HuH-7 (cell line): ENCODE results near the gene OBP2A.
"Not testable (repeated sequence)": the region's sequence is repeated elsewhere in the genome, so short reads cannot be mapped to it uniquely, and the experiment has no call there.

ENCODE experiments used
- DNase-seq: peaks from one replicate; pipeline ENCODE4 v3.0.0; 2011; ENCODE audit warnings: low spot score

OBP2A gene

DNA sequence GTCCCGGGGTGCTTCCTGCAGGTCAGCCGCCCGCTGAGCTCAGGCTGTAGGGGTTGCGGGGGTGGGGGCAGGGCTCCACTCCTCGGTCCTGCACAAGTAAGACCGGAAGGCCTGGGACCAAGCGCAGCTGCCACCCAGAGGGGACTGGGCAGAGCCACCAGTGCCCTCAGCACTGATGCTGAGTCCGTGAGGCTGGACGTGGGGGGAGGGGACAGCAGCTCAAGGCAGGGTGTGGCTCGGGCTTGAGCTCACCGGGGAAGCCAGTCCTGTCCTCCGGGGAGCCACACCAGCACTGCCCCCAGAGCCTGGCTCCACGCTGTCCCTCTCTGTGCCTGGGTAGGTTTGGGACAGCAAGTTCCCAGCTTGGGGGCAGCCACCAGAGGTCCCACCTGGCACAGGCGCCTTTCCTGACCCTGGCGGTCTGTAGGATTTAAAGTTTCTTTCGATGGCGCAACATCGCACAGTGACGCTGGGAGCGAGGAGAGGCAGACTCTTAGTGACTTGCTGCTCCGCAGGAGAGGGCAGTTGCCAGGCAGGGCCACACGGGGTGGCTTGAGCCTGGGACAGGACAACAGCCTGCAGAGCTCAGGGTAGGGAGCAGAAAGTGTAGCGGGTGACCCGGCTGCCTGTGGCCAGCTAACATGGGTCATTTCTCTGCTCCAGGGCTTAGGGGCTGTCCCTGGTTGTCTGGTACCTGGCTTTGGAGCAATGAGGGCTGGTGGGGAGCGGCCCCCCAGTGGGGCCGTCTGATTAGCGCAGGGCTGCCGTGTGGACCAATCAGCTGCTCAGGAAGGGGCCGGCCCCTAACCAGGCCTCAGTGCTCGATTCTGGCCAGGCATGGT is 19.0 kb upstream of the OBP2A start:
- DNase-seq, result no peak

DNA sequence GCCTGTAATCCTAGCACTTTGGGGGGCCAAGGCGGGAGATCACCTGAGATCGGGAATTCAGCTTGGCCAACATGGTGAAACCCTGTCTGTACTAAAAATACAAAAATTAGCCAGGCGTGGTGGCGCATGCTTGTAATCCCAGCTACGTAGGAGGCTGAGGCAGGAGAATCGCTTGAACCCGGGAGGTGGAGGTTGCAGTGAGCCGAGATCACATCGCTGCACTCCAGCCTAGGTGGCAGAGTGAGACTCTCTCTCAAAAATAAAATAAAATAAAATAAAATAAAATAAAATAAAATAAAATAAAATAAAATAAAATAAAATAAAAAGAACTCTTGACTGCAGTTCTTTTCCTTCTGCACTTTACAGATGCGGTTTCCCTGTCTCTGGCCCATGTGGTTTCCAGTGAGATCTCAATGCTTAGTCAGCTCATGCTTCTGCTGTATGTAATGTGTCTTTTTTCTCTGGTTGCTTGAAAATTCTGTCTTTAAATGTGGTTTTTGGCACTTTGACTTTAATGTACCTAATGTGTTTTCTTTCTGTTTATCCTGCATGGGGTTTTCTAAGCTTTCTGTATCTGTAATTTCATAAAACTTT is 17.0 kb upstream of the OBP2A start:
- DNase-seq, result not testable (repeated sequence)

DNA sequence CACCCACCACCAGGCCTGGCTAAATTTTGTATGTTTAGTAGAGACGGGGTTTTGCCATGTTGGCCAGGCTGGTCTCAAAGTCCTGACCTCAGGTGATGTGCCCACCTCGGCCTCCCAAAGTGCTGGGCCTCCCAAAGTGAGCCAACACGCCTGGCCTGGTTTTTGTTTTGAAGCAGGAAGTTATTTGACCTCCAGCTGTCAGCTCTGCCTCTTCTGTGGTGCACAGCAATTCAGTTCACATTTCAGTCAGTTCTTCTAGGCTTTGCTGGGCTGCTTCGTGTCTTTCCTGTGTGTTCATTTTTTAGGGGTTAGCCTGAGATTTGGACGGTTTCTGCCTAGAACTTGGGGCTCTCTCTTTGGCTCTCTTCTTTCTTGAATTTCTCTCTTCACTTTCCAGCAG is 15.8 kb upstream of the OBP2A start:
- DNase-seq, result no peak

DNA sequence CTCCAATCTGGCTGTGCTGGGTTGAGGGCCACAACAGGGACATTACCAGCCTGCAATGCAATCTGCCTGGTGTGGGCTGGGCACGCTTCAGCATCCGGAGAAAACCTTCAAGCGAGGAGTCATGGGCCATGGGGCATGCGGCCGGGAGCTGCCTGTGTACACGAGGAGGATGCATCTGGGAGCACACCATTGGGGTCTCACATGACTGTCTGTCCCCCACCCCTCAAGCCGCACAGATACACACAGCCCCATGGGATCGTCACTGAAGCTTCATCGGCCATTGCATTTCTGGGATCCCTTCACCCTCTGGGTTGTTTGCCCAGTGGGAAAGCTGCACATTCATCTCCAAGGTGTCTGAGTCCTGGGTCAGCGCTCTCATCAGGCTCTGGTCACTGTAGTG is 14.8 kb upstream of the OBP2A start:
- DNase-seq, result no peak

DNA sequence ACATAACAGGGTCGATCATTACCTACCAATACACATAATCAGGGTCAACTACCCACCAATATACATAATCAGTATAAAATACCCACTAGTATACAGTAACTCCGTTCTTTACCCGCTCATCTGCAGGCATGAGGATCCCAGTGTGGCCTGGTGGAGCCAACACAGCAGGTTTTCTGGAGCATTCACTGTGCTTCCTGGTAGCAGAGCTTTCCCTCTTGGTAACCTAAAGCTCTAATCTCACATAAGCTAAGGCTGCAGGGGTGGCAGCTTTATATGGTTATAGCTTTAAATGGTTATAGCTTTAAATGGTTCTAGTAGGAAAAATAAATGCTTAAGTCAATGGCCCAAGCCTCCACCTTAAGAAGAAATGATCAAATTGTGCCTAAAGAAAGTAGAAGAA is 12.8 kb upstream of the OBP2A start:
- no peak for DNase-seq

DNA sequence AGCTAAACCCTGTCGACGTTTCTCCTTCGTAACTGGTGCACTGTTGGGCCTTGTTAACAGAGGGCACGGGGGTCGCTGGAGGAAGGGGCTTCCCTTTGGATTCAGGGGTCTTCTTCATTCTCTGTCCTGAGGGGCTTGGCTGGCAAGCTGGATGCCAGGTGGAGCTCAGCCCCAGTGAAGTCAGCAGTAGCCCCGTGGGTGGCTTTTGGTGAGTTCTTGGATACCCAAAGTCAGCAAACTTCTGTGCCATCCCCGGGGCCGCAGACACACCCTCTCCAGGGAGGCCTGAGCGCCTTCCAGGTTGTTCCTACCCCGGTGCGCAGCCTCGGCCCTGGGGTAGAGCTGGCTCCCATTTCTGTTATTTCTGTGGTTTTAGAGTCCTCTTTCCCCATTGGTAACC is 12.3 kb upstream of the OBP2A start:
- no peak for DNase-seq

DNA sequence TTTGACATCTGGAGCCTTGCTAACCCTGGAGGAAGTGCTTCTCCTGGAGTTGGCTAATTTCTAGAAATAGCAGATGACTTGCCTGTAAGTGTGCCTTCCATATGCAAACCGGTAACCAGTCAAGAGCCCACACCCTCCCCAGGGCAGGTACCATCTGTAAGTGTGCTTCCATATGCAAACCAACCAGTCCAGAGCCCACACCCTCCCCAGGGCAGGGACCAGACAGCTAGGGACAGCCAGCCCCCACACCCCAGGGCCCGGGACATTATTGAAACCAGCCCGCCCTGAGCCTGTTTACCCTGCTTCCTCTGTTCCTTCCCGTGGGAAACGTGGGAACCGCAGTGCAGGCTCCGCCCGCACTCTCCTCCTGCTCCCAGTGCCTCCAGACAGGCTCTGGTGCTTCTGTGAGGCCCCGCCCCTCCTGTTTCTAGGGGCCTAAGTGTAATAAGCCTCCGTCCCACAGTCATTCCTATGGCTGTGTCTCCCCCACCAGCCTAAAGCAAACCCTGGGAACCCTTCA is 11.7 kb upstream of the OBP2A start:
- DNase-seq, result not testable (repeated sequence)

DNA sequence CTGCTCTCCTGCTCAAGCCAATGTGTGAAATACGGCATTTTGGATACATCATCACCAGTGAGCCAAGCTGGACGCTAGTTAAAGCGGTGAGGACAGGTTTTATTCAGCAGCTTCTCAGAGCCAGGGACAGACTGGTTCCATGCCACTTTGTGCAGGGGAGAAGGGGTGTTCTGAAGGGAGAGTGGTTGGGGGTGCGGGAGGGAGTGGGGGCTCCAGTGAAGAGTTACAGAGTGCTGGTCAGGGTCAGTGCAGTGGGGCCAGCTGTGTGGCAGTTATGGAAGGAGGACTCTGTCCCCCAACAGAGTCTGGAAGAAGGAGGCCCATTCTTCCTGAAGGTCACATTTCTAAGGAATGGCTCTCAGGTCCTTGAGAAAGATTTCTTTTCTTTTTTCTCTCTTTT is 11.1 kb upstream of the OBP2A start:
- not testable (repeated sequence) for DNase-seq

DNA sequence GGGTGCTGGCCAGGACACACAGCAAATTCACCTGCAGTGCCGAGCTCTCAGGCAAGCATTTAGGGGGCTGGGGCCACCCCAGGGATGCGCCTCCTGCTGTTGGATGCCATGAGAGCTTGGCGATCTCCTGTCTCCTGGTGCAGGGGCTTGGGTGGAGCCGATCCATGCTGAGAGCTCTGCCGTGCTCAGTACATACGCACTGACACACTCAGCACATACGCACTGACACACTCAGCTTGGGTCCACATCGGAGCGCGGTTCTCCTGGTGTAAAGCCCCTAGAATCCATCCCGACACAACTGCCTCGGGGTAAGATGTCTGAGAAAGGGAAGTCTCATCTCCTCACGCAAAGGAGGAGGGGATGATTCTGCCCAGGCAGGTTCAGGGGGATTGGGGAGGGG is 10.3 kb upstream of the OBP2A start:
- DNase-seq, result not testable (repeated sequence)

DNA sequence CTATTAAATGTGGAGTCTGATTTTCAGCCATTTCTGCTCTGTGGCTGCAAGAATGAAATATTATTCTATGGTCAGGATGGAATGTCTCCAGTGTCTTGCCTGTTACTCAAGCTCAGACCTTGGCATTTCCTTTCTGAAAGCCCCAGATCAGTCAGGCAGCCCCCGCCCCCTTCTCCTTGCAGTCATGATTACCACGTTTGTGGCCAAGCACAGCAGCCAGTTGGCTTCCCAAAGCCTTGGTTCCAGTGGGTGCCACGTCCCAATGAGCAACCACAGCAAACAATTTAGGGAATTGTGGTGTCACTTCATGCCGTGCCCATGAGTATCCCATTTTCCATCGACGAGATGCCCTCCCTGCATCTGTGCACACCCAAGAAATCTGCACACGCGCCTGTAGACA is 9.7 kb upstream of the OBP2A start:
- DNase-seq, result no peak

DNA sequence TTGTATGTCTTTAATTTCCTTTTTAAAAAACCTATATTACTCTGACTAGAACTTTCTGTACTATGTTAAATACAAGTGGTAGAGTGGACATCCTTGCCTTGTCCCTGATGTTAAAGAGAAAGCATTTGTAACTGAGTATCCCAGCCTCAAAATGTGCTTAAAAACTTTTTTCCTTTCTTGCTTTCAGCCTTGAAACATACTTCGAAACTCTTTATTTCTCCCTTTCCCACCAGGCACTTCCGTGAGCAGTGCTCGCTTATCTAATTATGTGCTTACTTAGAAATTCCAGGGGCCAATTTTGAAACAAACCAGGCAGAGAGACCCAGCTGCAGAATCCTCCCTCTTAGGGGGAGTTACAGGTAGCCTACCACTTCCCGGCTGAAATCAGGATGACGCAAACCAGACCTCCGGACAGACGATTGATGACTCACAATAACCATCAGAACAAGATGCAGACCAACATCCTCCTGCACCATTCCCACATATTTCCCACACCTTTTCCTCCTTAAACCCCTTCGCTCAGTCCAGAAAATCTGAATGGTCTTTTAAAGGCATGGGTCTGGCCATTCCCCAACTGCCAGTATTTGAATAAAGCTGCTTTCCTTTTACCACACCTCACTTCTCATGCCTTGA is 2.5 kb upstream of the OBP2A start:
- not testable (repeated sequence) for DNase-seq

DNA sequence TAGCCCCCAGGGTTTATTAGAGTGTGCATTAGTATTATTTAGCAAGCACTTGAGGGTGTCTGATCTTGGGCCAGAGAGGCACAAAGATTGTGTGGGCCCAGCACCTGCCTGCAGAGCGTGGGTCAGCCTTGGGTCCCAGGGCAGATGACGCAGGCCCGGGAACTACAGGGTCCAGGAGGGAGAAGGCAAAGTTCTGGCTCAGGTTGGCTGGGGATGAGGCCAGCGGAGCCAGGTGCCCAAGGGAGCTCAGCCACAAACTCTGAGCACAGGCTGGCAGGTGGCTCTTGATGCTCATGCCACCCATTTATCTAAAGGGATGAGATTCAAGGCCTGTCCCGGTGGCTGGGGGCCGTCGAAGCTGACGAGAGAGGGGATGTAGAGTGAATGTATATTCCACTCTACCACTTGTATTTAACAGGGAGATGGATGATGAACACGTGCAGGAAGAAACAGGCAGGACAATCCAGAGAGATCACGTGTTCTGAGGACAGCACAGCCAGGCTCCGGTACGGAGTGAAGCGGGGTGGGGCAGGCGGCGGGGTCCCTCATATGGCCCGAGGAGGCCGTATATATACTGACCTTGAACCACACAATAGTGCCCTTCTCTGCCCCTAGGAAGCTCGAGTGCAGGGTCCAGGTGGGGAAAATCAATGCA is 818 bp upstream of the OBP2A start:
- DNase-seq, result no peak

DNA sequence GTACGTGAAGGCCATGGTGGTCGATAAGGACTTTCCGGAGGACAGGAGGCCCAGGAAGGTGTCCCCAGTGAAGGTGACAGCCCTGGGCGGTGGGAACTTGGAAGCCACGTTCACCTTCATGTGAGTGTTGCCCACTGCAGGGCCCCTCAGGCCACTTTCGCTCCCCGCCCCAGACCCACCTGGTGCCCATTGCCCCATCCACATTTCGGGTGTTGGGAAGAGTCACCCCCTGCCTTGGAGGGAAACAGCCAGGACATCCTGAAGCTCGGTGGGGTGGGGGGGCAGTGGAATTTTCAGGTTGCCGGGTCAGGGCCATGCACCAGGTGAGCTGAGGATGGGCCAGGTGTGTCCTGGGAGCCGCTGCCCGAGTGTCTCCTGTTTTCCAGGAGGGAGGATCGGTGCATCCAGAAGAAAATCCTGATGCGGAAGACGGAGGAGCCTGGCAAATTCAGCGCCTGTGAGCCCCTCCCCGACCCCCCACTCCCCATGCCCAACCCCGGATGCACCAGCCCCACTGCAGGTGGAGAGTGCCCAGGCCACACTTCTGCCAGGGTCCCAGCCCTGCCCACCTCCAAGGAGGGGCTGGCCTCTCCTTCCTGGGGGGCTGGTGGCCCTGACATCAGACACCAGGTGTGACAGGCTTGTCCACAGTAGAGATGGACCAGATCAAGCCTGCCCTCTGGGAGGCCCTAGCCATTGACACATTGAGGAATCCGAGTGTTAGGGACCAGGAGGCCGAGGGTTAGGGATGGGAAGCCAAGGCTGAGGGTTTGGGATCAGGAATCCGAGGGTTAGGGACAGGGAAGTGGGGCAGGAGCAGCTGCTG is 1.1 kb downstream of the OBP2A start:
- DNase-seq, result not testable (repeated sequence)

DNA sequence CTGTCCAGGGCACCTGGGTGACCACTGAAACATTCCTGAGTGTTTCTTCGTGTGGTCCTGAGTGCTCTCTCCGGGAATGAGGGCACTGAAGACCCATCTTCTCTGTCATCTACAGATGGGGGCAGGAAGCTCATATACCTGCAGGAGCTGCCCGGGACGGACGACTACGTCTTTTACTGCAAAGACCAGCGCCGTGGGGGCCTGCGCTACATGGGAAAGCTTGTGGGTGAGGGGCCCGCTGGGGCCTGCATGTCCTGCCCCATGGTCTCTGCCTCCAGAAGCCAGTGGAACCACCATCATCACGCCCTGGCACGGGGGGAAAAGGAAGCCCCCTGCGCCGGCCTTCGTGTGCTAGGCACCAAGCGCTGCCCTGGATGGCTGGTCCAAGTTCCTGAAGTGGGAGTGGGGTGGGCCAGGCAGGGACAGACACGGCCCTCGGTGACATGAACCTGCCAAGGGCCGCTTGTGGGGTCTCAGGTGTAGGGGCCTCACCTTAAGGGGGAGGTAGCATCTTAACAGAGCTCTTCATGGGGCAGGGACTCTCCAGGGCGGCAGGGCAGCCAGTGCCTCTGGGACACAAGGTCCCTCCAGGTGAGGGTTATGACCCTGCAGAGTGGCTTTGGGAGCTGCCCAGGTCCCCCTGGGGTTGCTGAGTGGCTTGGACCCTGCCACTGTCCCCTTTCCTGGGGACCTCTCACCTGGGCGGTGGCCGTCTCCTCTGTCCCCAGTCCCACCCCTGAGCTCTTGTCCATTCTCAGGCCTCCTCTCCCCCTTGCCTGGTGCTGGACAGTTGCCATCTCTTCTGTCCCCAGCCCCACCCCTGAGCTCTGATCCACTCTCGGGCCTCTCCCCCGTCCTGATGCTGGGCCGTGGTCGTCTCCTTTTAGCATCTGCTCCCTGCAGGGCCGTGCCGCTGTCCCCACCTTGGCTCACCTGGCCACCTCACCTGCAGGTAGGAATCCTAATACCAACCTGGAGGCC is 2.1 kb downstream of the OBP2A start:
- DNase-seq, result no peak

DNA sequence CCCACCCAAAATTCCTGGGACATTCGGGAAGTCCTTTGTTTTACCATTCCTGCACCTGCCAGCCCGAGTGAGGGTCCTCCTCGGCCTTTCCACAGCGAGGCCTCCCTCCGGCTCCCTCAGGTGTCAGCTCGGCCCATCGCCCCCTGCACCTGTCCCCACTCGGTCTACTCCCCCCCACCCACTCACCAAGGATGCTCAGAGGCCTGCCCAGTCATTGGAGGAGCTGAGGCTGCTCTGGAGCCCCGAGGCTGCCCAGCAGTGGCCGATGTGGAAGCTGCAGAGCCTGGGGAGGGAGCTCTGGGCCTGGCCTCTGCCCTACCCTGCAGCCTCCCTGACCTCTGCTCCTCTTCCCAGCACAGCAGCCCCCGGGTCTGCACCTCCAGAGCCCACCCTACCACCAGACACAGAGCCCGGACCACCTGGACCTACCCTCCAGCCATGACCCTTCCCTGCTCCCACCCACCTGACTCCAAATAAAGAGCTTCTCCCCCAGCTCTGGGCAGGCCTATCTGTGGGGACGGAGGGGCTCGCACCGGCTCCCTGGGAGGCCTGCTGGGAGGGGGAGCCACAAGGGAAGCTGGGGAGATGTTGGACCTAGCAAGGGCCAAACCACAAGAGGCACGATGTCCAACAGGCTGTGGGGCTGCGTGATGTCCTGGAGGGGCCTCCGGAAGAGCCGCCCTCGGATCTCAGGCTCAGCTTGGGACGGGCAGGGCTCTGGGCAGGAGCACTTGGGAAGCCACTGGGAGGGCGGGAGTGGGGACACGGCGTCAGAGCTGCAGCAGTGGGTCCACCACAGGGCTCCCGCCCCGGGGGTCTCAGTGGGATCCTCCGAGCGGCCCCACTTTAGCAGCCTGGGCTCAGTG is 3.8 kb downstream of the OBP2A start:
- not testable (repeated sequence) for DNase-seq

DNA sequence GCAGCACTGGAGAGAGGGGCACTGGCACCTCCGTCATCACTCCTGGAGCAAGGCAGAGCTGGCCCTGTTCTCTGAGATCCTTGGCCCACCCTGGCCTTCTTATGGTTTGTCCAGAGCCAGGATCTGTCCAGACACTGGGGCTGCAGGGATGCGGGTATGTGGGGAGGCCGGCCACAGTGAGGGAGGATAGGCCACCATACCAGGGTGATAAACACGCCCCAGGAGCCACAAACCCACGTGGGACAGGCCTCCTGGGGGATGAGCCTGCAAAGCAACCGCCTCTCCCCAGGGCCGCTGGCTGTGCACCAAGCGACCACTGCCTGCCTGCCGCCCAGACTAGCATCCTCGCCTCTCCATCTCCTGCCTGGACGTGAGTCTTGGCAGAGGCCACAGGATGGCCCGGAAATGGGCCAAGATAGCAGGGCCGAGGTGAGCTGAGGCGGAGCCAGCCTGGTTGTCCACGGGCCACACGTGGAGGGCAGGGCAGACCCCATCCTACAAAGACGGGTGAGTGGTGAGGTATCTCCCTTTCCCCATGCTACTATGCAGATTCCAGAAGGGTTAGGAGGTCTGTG is 4.5 kb downstream of the OBP2A start:
- DNase-seq, result no peak

DNA sequence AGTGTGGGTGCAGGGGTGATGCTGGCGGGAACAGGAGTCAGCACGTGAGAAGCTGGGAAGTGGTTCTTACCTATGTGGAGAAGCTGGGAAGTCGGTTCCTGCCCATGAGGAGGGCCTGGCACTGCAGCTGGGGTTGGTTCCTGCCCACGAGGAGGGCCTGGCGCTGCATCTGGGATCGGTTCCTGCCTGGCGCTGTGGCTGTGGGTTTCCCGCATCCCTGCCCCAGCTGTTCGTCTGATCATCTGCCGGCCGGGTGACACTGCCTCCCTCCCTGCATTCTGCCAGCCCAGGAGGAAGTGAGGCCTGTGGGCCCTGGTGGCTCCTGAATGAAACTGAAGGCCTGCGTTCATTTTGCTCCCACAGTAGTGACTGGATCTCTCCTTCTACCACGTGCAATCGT is 5.1 kb downstream of the OBP2A start:
- DNase-seq, result no peak

DNA sequence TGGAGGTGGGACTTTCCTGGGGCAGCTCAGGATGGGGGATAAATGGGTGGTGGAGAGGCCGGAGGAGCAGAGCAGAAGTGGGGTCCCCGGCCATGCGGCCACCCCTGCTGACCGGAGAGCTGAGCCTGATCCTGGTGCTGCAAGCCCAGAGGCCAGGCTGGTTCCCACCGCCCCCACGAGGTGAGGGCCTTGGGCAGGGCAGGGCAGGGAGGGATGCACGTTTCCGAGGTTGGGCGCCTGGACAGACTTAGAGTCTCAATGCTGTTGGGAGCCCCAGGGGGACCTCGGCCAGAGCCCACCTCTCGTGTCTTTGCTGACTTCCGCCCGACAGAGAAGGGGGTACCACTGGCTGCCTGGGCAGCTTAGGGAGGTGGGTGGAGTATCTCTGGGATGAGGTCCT is 5.5 kb downstream of the OBP2A start:
- DNase-seq, result no peak
